Measurements from ENCODE around the gene SFMBT2.

The SFMBT2 gene

DNA sequence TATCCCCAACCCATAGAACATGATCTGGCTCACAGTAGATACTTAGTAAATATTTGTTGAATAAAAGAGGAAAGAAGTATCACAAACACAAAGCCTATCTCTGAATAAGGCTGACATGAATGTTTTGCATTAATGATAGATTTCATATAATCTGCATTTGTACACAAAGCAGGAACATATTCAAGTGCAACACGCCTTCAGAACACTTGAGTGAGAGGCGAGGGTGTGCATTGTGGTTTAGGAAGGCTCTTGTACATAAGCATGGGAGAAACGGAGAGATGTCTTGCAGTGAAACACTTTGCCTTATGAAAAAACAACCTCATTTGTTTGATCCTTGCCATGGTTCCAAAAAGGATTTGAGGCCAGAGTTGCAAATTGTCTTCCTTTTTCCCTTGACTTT is 14.1 kb upstream of the SFMBT2 start:
- no peak for DNase-seq

DNA sequence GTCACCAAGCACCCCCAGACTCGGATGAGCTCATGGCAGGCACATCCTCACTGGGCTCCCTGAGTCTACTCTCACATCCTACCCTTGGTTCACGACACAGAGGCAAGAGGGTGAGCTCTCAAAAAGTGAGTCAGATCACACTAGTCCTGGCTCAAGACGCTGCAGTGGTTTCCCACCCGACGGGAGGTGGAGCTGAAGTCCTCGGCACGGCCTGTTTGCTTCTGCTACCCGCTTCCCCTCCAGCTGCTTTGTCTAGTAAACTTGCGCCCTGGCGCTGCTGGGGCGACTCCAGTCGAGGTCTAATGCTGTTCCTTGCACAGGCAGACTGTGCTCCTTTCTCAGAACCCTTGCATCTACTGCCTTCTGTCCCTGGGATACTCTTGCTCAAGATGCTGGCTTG is 13.5 kb upstream of the SFMBT2 start:
- no peak for DNase-seq

DNA sequence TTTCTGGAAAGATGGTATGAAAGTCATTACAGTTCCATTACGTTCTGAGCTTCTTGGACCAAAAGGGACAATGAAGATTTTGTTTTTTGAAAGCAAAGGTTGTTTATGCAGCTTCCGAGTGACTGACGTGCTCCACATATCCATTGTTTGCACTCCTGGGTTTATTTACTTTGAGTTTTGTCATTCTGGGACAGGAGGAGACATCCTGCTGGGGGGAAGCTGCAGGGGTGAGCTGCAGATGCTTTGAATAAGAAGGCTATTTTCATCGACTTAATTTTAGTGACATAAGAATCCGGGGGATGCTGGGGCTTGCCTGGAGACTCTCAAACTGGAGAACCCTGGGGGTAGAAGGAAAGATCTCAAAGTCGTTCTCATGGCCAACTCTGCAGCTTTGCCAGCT is 12.7 kb upstream of the SFMBT2 start:
- DNase-seq, result no peak

DNA sequence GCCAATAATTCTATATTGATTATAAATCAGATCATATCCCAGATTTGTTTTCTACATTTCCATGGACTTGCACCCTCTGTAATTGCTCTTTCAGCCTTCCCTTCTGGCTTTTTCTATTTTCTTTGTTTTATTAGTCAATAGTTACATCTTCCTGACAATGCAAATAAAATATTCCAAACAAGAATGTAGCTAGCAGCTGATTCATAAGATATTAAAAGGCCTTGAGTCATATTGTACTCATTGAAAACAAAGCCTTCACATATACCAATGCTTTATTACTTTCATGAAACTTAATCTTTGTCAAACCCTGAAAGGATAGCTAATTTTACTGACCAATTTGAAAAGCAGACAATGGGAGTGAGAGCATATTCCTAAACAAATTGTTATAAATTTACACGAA is 10.7 kb upstream of the SFMBT2 start:
- DNase-seq, result no peak

DNA sequence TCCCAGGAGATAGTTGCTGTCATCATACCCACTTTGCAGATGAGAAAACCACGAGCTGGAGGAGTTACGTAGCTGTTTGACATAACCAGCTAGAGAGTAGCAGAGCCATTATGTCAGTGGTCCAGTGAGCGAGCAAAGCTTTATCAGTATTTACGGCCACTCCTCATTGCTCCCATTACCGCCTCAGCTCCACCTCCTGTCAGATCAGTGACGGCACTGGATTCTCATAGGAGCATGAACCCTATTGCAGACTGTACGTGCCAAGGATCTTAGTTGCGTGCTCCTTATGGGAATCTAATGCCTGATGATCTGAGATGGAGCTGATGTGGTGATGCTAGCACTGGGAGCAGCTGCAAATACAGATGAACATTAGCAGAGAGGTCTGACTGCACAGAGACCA is 9.2 kb upstream of the SFMBT2 start:
- DNase-seq, result no peak

DNA sequence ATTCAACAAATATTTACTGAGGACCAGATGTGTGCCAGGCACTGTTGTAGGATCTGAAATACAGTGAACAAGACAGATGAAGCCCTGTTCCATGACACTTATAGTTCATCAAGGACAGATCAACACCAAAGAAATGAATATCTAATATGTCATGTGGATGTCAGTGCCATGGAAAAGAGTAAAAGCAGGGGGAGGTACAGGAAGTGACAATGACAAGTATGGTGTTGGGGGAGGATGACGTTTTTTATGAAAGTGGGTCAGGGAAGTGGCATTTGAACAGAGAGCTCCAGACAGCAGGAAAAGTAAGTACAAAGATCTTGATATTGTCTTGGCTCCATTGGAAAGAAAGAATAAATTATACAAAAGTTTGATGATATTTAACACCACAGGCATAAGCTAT is 7.0 kb upstream of the SFMBT2 start:
- DNase-seq, result no peak

DNA sequence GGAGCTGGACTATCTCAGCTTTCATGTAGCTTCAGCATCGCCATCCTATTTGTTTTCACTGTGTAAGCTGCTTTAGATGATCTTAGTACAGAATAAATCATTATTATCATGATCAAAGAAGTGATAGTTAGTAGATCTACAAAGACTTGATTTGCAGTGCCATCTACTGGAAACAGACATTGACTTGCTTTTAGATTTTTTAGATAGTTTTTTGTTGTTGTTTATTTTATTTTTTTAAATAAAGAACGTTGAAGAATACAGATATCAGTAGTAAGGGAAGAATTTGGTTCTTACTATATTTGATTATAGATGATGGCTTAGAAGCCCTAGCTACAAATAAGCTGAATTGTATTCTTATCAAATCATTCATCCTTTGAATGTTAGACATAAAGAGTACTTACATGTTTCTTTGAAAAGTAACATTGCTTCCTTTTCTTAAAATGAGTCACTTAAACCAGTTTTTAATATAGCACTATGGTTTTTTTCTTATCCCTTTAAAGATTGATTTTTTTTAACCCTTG is 6.3 kb upstream of the SFMBT2 start:
- DNase-seq, result no peak

DNA sequence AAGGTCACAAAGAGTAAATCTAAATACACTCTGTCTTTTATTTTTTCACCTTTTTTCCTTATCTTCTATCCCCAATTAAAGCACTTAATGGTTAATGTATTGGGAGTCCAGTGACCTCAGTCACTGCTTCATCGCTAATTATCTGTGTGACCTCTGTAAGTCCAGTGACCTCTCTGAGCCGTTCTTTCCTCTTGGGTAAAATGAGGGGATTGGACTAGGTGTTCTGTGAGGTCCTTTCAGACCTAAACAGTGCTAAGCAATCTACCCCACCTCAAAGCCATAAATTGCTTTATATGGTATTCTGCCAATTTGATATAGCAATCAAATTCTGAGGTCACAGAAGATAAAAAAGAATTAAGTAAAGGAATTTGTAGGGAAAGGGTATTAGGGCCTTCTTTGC is 3.9 kb upstream of the SFMBT2 start:
- DNase-seq, result no peak

DNA sequence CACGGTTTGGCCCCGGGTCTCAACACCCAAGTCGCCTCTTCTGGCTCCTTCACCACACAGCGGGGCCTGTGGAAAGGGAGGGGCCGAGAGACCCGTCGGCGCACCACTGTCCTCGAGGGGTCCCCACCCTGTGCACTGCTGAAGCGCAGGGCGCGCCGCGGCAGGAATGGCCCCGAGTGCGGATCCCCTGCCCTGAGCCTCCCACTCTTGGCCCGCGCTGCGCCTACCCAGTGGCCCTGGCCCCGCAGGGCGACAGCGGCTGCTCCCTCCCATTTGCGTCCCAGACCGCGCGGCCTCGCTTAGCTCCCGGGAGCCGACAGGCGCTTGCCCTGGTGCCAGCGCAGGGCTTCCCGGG is 2.1 kb upstream of the SFMBT2 start:
- no peak for DNase-seq

DNA sequence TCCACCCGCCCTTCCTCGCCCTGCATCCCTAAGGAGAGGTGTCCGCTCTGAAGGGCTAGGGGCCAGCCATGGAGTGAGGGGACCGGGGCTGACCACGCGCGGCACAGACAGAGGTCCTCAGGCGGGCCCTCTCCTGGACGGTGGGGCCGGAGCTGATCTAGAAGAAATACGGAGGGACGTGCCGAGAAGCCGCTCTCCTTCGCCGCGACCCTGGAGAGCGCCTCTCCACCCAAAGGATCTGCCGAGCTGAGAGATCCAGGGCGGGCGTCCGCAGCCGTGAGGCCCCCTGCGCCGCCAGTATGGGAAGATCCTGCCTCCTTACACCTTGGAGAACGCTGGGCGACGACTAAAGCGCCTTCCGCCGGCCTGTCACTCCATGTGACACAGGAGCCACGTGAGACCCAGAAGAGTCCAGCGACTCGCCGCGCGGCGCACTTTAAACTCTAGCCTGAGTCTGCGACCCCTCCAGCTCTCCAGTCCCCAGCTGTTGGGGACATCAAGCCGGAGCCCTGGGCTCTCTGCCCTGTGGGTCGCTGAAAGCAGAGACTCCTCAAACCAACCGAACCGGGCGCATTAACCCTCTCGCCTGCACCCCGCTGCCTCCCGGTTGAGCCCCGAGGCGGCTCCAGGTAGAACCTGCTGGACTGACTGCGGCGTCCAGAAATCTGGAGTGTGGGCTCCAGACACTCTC is 1.5 kb upstream of the SFMBT2 start:
- peak; percentile 32 for DNase-seq

DNA sequence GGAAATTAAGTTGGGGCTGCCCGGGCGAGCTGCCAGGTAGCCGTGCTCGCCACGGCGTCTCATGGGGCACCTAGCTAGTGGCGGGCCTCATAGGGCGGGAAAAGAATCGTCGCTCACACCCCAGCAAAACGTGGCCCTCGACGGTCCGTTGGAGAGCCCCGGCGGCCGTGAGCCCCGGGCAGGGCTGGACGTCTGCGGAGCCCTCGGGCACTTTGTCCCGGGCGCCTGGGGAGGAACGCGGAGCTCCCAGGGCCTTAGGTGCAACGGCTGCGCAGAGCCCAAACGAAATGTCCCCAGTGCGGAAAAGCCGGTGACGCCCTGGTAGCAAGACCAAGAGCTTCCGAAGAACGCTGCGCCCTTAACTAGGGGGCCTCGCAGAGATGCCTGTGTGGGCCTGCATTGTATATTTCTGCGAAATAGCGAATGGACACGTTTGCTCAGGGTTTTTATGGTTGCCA is 866 bp upstream of the SFMBT2 start:
- peak; percentile 33 for DNase-seq

DNA sequence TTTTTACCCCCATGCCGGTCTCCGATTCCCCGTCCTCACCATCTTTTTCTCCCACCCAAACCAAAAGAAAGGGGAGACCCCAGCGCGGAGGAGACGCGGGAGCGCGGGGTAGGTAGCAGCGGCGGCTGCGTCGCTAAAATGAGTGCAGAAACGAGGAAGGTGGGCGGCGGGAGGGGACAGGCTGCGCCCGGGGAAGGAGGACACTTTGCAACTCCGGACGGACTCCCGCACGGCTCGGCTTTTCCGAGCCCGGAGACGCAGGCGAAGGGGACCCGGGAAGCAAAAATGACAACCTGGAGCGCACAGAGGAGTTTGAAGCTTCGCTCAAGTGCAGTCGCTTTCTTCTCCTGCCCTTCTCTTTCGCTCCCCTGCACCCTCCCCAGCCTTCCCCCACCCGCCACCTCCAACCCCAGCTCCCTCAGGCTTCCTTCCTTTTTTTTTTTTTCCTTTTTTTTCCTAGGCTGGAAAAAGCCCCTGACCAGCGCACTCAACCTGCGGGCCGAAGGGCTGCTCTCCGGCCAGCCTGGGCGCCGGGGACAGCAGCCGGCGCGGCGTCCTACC is 453 bp downstream of the SFMBT2 start:
- DNase-seq, result peak; percentile 57

DNA sequence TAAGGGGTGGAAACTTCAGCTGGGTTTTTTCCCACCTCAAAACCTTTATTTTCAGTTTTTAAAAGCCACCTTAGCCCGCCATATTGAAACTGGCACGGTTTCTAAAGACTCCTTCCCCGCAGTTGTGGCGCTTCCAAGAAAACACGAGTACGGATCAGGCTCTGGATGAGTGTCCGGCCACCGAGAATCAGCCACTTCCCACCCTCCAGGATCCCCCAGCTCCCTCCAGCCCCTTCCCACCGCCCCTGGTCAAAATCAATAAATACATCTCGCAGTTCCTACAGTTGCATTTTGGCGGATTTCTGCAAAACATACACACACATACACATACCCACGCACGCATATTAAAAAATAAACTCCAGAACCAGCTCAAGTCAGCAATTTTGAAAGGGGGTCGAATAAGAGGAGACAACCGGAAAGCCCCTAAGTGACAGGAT is 1.1 kb downstream of the SFMBT2 start:
- DNase-seq, result peak; percentile 42

DNA sequence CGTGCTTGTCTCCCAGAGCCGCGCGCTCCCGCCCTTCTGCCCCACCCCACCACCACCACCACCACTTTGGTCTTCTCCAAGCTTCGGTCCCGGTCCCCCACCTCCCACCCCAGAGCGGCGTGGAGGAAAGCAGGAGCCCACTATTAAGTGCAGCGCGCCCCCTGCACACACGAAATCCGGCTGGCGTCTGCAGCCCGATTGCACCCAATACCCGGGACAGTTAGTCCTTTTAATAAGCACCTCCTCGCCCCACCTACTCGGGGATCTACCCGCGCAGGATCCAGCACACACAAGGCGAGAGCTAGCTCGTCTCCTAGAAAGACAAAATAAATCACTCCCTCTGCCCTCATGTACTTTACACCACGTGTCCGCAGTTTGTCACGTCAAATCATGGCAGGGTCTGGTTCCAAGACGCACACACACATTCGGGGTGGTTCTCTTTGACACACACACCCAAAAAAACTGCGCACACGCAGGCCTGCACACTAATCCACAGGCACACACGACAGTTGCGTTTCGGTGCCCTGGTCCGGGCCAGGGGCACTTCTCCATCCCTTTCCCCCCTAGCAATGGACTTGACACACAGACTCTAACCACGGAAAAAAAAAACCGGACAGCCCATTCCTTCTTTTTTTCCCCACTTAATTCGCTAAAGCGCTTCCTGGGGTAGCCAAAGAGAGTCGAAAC is 1.6 kb downstream of the SFMBT2 start:
- peak; percentile 61 for DNase-seq

DNA sequence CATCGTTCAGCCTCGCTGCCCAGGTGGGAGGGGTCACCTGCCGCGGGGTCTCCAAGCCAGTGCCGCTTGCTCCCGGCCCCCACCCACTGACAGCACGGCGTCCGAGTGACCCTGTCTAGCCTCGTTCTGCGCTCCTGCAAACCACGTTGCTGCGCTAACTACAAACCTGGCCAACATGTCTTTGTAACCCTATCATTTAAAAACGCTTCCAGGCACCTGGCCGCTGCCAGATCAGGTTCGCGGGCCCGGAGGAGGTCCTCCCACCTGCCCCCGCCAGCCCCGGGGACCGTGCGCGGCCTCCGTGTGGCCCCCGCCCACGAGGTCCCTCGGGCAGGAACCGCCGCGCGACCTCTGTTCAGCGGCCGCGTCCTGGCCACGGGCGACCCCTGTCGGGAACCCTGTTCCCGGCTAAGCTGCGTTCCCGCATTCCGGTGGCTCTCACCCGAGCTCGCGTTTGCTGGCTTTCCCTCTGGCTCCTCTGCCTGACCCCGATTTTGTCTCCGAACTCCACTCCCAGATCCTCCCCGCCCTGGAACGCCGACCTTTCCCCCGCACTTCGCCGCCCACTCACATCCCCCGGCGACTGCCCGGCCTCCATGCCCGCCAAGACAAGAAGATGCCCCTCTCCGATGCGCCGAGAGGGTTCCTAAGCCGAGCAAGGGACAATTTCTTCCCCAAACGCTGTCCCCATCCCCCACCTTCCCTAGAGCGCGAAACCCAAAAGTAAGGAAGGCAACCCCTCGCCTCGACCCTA is 2.4 kb downstream of the SFMBT2 start:
- peak; percentile 49 for DNase-seq

DNA sequence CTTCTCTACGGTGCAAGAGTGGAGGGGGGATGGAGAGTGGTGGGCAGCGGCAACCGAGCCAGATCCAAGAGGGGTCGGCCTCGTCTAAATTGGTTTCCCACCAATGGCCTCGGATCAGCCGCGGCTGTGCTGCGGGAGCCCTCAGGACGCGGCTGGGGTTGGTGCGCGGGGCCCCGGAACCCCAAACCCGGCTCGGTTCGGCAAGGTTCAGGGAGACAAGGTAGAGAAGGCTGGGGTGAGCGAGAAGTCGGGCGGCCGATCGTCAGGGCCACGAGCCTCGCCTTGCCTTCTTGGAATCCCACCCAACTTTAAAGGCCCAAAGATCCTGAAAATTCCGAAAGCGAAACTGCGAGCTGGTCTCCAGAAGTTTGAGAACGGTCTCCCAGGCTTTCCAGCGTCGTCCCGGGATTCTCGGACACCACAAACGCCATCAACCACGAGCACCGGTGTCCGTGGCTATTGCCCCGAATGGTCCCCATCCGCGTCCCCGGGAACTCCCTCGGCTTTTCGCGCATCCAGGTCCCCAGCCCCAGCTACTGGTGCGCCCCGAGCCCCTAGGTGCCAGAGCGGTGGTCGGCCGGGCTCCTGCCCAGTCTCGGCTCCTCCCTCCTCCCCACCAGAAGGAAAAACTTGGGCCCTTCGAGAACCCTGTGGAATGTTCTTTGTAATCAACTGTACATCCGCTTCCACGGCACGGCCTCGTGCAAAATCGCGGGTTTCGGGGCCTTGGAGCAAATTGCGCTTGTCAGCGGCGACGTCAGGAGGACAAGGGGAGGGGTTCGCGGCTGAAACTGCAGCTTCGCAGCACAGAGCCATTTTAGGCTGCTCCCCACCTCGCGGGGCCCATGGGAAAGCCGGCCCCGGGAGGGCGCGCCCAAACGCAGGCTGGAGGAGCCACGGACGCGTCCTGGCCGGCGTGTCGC is 3.2 kb downstream of the SFMBT2 start:
- peak; percentile 29 for DNase-seq

DNA sequence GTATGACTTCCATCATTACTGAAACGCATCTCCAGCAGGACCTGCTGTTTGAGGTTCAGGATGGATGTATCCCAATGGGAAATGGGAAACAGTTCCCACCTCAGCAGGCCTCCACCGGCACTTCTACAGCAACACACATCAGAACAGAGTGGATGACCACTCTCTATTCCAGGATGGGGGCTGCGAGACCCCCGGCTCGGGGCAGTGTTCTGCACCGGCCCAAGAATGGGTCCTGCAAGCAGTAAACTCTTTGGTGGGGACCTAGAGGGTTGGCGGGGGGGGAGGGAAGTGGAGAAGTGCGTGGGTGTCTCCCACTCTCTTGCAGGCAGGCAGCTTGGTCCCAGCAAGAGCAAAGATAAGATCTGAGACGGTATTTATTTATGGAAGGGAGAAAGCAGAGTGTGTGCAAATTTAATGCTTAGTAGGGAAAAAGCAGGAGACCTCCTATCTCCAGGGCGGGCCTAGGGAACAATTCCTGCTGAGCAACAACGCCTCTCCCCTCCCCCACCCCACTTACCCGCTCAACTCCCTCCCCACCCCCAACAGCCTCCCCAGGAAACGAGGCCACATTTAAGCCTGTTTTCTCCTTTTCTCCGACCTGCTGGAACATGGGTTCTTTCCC is 4.0 kb downstream of the SFMBT2 start:
- no peak for DNase-seq

DNA sequence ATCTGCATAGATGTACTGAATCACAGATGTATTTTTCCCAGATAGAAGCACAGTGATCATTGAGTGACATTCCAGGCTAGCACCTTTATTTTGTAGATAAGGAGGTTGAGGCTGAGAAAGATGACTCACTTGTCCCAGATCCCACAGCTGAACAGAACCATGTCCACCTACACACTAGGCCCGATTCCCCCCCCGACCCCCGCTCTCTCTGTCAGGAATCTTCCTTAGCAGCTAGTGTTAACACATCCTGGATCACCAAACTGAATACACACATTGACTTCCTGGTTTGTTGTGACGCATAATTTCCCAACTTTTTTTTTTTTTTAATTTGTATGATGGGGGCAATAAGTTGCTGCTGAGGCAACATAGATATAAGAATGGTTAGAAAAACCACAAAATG is 5.2 kb downstream of the SFMBT2 start:
- DNase-seq, result no peak

DNA sequence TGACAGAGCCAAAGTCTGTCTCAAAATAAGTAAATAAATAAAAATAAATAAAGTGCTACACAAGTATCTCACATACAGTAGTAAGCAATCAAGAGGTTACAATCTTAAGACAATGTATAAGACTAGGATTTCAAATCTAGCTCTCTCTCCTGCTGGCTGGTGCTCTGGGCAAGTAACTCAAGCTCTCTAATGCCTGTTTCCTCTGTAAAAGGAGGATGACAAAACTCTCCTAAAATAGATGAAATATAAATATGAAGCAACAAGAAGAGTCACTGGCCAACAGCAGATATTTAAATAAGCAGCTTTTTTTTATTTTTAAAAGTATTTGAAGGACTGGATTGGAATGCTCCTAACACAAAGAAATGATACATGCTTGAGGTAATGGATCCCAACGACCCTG is 7.2 kb downstream of the SFMBT2 start:
- no peak for DNase-seq

DNA sequence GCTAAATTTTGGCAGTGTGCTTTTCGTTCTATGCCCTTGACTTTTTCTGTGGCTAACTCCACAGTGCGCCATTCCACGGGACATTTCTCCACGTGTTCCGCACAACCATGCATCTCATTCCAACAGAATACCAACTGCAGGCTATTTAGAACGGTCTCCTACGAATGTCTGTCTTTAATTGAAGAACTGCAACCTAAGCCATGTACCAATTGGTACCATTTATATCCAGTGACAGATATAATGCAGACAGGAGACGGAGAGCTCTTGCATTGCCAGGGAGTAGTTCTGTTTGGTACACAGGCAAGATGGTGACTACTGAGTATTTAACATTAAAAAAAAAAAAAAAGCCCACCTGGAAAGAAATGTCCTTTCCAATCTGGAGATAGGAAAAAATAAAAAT is 9.1 kb downstream of the SFMBT2 start:
- DNase-seq, result no peak

DNA sequence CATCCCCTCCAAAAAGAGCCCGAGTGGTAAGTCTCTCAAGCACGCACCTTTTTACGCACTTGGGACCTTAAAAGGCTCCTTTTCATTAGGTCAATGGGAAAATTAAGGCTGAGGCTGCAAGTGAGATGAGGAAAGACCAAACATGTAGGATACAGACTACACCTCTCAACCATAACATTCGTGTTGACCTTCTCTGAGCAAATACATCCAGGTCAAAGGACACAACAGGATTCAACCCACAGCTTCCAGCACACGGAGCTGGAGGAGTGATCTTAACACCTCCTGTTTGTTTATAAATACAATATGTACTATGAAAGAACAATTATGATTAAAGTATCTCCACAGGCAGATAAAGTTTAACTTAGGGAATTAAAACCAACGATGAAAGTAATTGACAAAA is 9.7 kb downstream of the SFMBT2 start:
- no peak for DNase-seq

Data from activated naive CD4-positive, alpha-beta T cell treated with Interleukin-2 at 50 U/mL for 16 hours (primary cell).